OCI-LY1 (cell line): ENCODE results near the gene PPFIA1.

ENCODE experiments used
- H2AFZ ChIP-seq: fragments of 200-600 bp; sonication (generic), shearing (Covaris generic); 2 replicates; pipeline ENCODE4 v1.6.0; 2014; ENCODE audit warnings: antibody characterized with exemption, mild to moderate bottlenecking, low read length
- H3F3A ChIP-seq: fragments of 200-600 bp; sonication (generic), shearing (Covaris generic); 2 replicates; pipeline ENCODE4 v1.6.0; 2014; ENCODE audit warnings: mild to moderate bottlenecking, antibody characterized with exemption, low read length, moderate library complexity; ENCODE audit not compliant: insufficient read depth
- H3K27ac ChIP-seq: fragments of 200-600 bp; sonication (generic); 2 replicates; pipeline ENCODE4 v1.5.1; 2014; ENCODE audit warnings: low read length, mixed run types, mild to moderate bottlenecking, low read depth; ENCODE audit not compliant: poor library complexity, severe bottlenecking
- H3K27me3 ChIP-seq: fragments of 200-600 bp; sonication (generic); 2 replicates; pipeline ENCODE4 v1.6.0; 2014; ENCODE audit warnings: antibody characterized with exemption, mild to moderate bottlenecking, low read length, moderate library complexity; ENCODE audit not compliant: insufficient read depth
- H3K36me3 ChIP-seq: fragments of 200-600 bp; sonication (generic); 2 replicates; pipeline ENCODE4 v1.6.1; 2014; ENCODE audit warnings: mild to moderate bottlenecking, antibody characterized with exemption, low read length, moderate library complexity, mixed read lengths; ENCODE audit not compliant: insufficient read depth
- H3K4me1 ChIP-seq: fragments of 200-600 bp; sonication (generic); 2 replicates; pipeline ENCODE4 v1.5.1; 2014; ENCODE audit warnings: mild to moderate bottlenecking, low read length, moderate library complexity; ENCODE audit not compliant: insufficient read depth, severe bottlenecking
- H3K4me2 ChIP-seq: fragments of 200-600 bp; sonication (generic), shearing (Covaris generic); 2 replicates; pipeline ENCODE4 v1.6.1; 2014; ENCODE audit warnings: low read length
- H3K4me3 ChIP-seq: fragments of 200-600 bp; sonication (generic); 2 replicates; pipeline ENCODE4 v1.5.1; 2014; ENCODE audit warnings: low read length, low read depth, mild to moderate bottlenecking, mixed read lengths; ENCODE audit not compliant: poor library complexity, severe bottlenecking
- H3K79me2 ChIP-seq: fragments of 200-600 bp; shearing (Covaris generic); 2 replicates; pipeline ENCODE4 v1.6.1; 2016; ENCODE audit warnings: mixed run types, low read length, mixed read lengths; ENCODE audit not compliant: insufficient read depth
- H3K9ac ChIP-seq: fragments of 200-600 bp; sonication (generic), shearing (Covaris generic); 2 replicates; pipeline ENCODE4 v1.6.1; 2014; ENCODE audit warnings: mild to moderate bottlenecking, low read length, mixed read lengths
- H3K9me2 ChIP-seq: fragments of 200-600 bp; sonication (generic), shearing (Covaris generic); 2 replicates; pipeline ENCODE4 v1.6.1; 2014; ENCODE audit warnings: low read depth, mild to moderate bottlenecking, low read length, mixed read lengths
- H3K9me3 ChIP-seq: fragments of 200-600 bp; shearing (Covaris generic); 2 replicates; pipeline ENCODE4 v1.6.1; 2014; ENCODE audit warnings: low read length, mixed read lengths
- H4K20me1 ChIP-seq: fragments of 200-600 bp; sonication (generic), shearing (Covaris generic); 2 replicates; pipeline ENCODE4 v1.6.0; 2016; ENCODE audit warnings: mild to moderate bottlenecking, low read length; ENCODE audit not compliant: insufficient read depth
- EZH2 ChIP-seq: fragments of 200-600 bp; sonication (generic), shearing (Covaris generic); IDR thresholded peaks from 2 replicates; pipeline ENCODE4 v1.8.0; 2017; ENCODE audit warnings: borderline replicate concordance, mixed run types, mild to moderate bottlenecking, antibody characterized with exemption, low read length, moderate library complexity, mixed read lengths
- TF ChIP-seq, protein P1 (sequence below): fragments of 200-600 bp; sonication (generic), shearing (Covaris generic); IDR thresholded peaks from 2 replicates; pipeline ENCODE4 v1.5.1; 2017; ENCODE audit warnings: mild to moderate bottlenecking, antibody characterized with exemption, low read length, moderate library complexity, mixed read lengths

Gene PPFIA1

GRCh38 chr11:70305501-70305900, 35.0 kb downstream of the PPFIA1 start:
- H3K27me3 ChIP-seq, result no peaks in the 10 kb centered on the region
- H4K20me1 ChIP-seq, result no peaks in the 10 kb centered on the region
- peaks cover 24% of the 10 kb centered on the region for H3K36me3 ChIP-seq
- H3K4me3 ChIP-seq, result no peak overlapping the region
- no peaks in the 10 kb centered on the region for H3K9me3 ChIP-seq
- 0 out of 2 replicates have a peak, but pooled peaks cover 5% of the 10 kb centered on the region for H3K79me2 ChIP-seq
- no peak overlapping the region for H2AFZ ChIP-seq
- H3K27ac ChIP-seq, result no peak overlapping the region
- H3K4me1 ChIP-seq, result peaks cover 4% of the 10 kb centered on the region
- no peak overlapping the region for H3K9ac ChIP-seq
- TF ChIP-seq, protein P1, sequence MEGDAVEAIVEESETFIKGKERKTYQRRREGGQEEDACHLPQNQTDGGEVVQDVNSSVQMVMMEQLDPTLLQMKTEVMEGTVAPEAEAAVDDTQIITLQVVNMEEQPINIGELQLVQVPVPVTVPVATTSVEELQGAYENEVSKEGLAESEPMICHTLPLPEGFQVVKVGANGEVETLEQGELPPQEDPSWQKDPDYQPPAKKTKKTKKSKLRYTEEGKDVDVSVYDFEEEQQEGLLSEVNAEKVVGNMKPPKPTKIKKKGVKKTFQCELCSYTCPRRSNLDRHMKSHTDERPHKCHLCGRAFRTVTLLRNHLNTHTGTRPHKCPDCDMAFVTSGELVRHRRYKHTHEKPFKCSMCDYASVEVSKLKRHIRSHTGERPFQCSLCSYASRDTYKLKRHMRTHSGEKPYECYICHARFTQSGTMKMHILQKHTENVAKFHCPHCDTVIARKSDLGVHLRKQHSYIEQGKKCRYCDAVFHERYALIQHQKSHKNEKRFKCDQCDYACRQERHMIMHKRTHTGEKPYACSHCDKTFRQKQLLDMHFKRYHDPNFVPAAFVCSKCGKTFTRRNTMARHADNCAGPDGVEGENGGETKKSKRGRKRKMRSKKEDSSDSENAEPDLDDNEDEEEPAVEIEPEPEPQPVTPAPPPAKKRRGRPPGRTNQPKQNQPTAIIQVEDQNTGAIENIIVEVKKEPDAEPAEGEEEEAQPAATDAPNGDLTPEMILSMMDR, result no peak
- TF ChIP-seq EZH2, result no peak
- H3F3A ChIP-seq, result no peaks in the 10 kb centered on the region
- H3K9me2 ChIP-seq, result no peaks in the 10 kb centered on the region
- H3K4me2 ChIP-seq, result no peak overlapping the region

- H3F3A ChIP-seq, result no peaks in the 10 kb centered on the region
- no peak overlapping the region for H3K4me2 ChIP-seq
- H3K9me2 ChIP-seq, result no peaks in the 10 kb centered on the region
- H3K4me3 ChIP-seq, result no peak overlapping the region
- H3K36me3 ChIP-seq, result peaks cover 21% of the 10 kb centered on the region
- no peaks in the 10 kb centered on the region for H3K9me3 ChIP-seq
- TF ChIP-seq, protein P1, result no peak
- no peak for TF ChIP-seq EZH2
- H3K4me1 ChIP-seq, result peaks cover 4% of the 10 kb centered on the region
- H3K79me2 ChIP-seq, result 0 out of 2 replicates have a peak, but pooled peaks cover 2% of the 10 kb centered on the region
- no peaks in the 10 kb centered on the region for H4K20me1 ChIP-seq
- H3K27me3 ChIP-seq, result no peaks in the 10 kb centered on the region
- no peak overlapping the region for H3K9ac ChIP-seq
- no peak overlapping the region for H2AFZ ChIP-seq
- no peak overlapping the region for H3K27ac ChIP-seq
Observed at GRCh38 chr11:70306586-70307033, 36.1 kb downstream of the PPFIA1 start.

GRCh38 chr11:70307176-70307575, 36.7 kb downstream of the PPFIA1 start:
- Histone ChIP-seq H3K4me2 (no peak overlapping the region), H3K9me3 (no peaks in the 10 kb centered on the region), H4K20me1 (no peaks in the 10 kb centered on the region), H3K4me3 (no peak overlapping the region), H3K9ac (no peak overlapping the region), H2AFZ (no peak overlapping the region), H3F3A (no peaks in the 10 kb centered on the region), H3K79me2 (no peaks in the 10 kb centered on the region), H3K9me2 (no peaks in the 10 kb centered on the region), H3K36me3 (peaks cover 21% of the 10 kb centered on the region), H3K4me1 (peaks cover 10% of the 10 kb centered on the region), H3K27me3 (no peaks in the 10 kb centered on the region), H3K27ac (no peak overlapping the region)
- TF ChIP-seq EZH2, result no peak
- TF ChIP-seq, protein P1, result no peak
